Activated T-helper 1 cell treated with anti-CD3 and anti-CD28 coated beads, Interleukin-2, amount 50 U/mL, for 16 hours (primary cell): ENCODE measurements around the gene ARHGAP1.

ENCODE experiments used
- DNase-seq, 2 donors: peaks; one replicate each; pipeline ENCODE4 v3.0.0-alpha.2; 2020; ENCODE audit warnings: low read depth in 1 of 2, low spot score in 1 of 2

The ARHGAP1 gene

GRCh38 chr11:46695345-46696211 is 4.8 kb downstream of the ARHGAP1 start:
- DNase-seq: no peak

GRCh38 chr11:46694607-46695006 is 5.8 kb downstream of the ARHGAP1 start:
- no peak for DNase-seq

- DNase-seq: no peak
These were observed 6.3 kb downstream of the ARHGAP1 start for GRCh38 chr11:46694072-46694471.

GRCh38 chr11:46693597-46694012 is 6.8 kb downstream of the ARHGAP1 start:
- no peak for DNase-seq

GRCh38 chr11:46692450-46692849 is 8.0 kb downstream of the ARHGAP1 start:
- no peak for DNase-seq

- no peak for DNase-seq
These were observed 9.7 kb downstream of the ARHGAP1 start for GRCh38 chr11:46690702-46691101.

GRCh38 chr11:46686886-46687795 is 13.3 kb downstream of the ARHGAP1 start:
- DNase-seq: no peak

GRCh38 chr11:46684367-46684766 is 16.1 kb downstream of the ARHGAP1 start:
- DNase-seq: no peak

GRCh38 chr11:46682773-46683752 is 17.4 kb downstream of the ARHGAP1 start:
- no peak for DNase-seq

GRCh38 chr11:46681814-46682213 is 18.6 kb downstream of the ARHGAP1 start:
- no peak for DNase-seq

- DNase-seq: no peak
These were observed 19.6 kb downstream of the ARHGAP1 start for GRCh38 chr11:46680815-46681214.

GRCh38 chr11:46680164-46680760 is 20.2 kb downstream of the ARHGAP1 start:
- DNase-seq: no peak

- no peak for DNase-seq
These were observed 20.9 kb downstream of the ARHGAP1 start for GRCh38 chr11:46679241-46680163.

GRCh38 chr11:46678741-46679130 is 21.7 kb downstream of the ARHGAP1 start:
- DNase-seq: no peak

- no peak for DNase-seq
These were observed 22.3 kb downstream of the ARHGAP1 start for GRCh38 chr11:46677991-46678740.

GRCh38 chr11:46677169-46677568 is 23.2 kb downstream of the ARHGAP1 start:
- DNase-seq: no peak

- no peak for DNase-seq
These were observed 23.8 kb downstream of the ARHGAP1 start for GRCh38 chr11:46676436-46677158.

- no peak for DNase-seq
These were observed 24.5 kb downstream of the ARHGAP1 start for GRCh38 chr11:46675949-46676348.
